Smooth muscle cell (in vitro differentiated cells): ENCODE measurements around the gene UBE2V1. TPM values are rescaled to one million over a fixed set of nuclear protein-coding genes. Genes with fewer than 3 reads are reported as not detected.
"Not testable (repeated sequence)": the region's sequence is repeated elsewhere in the genome, so short reads cannot be mapped to it uniquely, and the experiment has no call there.

Source experiments
- DNase-seq: peaks from one replicate; lab custom pipeline; 2025; ENCODE audit not compliant: unreplicated experiment; lab: John Stamatoyannopoulos, UW
- H2AFZ ChIP-seq: fragments of 200-600 bp; sonication (generic); 2 replicates; pipeline ENCODE4 v1.6.0; 2016; ENCODE audit warnings: antibody characterized with exemption, low read depth, mild to moderate bottlenecking
- H3F3A ChIP-seq: fragments of 200-600 bp; sonication (generic); 2 replicates; pipeline ENCODE4 v1.6.0; 2017; ENCODE audit warnings: antibody characterized with exemption, low read depth
- H3K27ac ChIP-seq: fragments of 200-600 bp; sonication (generic); 2 replicates; pipeline ENCODE4 v1.5.1; 2016; ENCODE audit warnings: low read depth, mild to moderate bottlenecking
- H3K27me3 ChIP-seq: fragments of 200-600 bp; sonication (generic); 2 replicates; pipeline ENCODE4 v1.6.1; 2016; ENCODE audit warnings: low read depth, mild to moderate bottlenecking
- H3K36me3 ChIP-seq: fragments of 200-600 bp; sonication (generic); 2 replicates; pipeline ENCODE4 v1.5.1; 2016; ENCODE audit warnings: low read depth
- H3K4me1 ChIP-seq: fragments of 200-600 bp; sonication (generic); 2 replicates; pipeline ENCODE4 v1.5.1; 2016; ENCODE audit warnings: low read depth
- H3K4me2 ChIP-seq: fragments of 200-600 bp; sonication (generic); 2 replicates; pipeline ENCODE4 v1.6.0; 2016; ENCODE audit warnings: mild to moderate bottlenecking
- H3K4me3 ChIP-seq: fragments of 200-600 bp; sonication (generic); 2 replicates; pipeline ENCODE4 v1.5.1; 2016; ENCODE audit warnings: mild to moderate bottlenecking
- H3K79me2 ChIP-seq: fragments of 200-600 bp; sonication (generic); 2 replicates; pipeline ENCODE4 v1.6.0; 2016; ENCODE audit warnings: low read depth, mild to moderate bottlenecking
- H3K9ac ChIP-seq: fragments of 200-600 bp; sonication (generic); 2 replicates; pipeline ENCODE4 v1.6.0; 2016; ENCODE audit warnings: low read depth
- H3K9me3 ChIP-seq: fragments of 200-600 bp; sonication (generic); replicated peaks from 2 replicates; pipeline ENCODE4 v1.5.1; 2016; ENCODE audit warnings: low read depth
- H4K20me1 ChIP-seq: fragments of 200-600 bp; sonication (generic); 2 replicates; pipeline ENCODE4 v1.6.0; 2016; ENCODE audit warnings: low read depth
- WGBS: methylation state at CpG from one replicate; pipeline ENCODE4 v1.1.7; 2016; ENCODE audit warnings: low lambda C conversion rate; 5-methylcytosine and 5-hydroxymethylcytosine counted together
- polyA plus RNA-seq: library from polyadenylated mRNA; unstranded; fragments of >200 nt; fragmentation: Nextera tagmentation; extraction: Ambion mirVana; gene quantifications from 2 replicates; pipeline ENCODE4 v1.2.1, GENCODE V29; 2016
- total RNA-seq: library from RNA; depleted of rRNA; stranded (reverse); fragments of >200 nt; gene quantifications from 2 replicates; pipeline ENCODE4 v1.2.3, GENCODE V29; 2014
- TF ChIP-seq, protein P1 (sequence below): fragments of 200-600 bp; sonication (generic); IDR thresholded peaks from 2 replicates; pipeline ENCODE4 v1.5.1; 2017; ENCODE audit warnings: borderline replicate concordance, mild to moderate bottlenecking, antibody characterized with exemption; ENCODE audit not compliant: insufficient read depth, poor library complexity, severe bottlenecking

UBE2V1 gene
- total and polyA plus RNA-seq, 2 experiments from 2014 or later, result 94.8 to 128 TPM

DNA sequence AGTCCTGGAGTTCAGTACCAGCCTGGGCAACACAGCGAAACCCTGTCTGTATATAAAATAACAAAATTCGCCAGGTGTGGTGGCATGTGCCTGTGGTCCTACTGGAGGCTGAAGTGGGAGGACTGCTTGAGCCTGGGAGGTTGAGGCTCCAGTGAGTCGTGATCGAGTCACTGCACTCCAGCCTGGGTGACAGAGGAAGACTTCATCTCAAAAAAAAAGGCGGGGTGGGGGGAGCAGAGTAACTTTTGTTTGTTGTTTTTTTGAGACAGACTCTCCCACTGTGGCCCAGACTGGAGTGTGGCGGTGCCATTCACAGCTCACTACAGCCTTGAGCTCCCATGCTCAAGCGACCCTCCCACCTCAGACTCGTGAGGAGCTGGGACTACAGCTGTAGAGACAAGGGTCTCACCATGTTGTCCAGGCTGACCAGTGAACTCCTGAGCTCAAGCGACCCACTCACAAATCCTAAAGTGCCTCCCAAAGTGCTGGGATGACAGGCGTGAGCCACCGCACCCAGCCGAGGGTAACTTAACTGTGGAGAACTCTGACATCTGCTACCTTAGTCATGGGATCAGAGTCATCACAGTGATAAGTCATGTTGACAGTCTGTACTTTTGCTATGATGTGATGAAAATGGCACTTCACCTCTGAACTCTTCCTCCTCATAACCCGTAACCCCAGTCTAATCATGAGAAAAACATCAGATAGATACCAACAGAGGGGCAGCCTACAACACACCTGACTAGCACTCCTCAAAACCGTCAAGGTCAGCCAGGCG is 24.1 kb upstream of the UBE2V1 start:
- H3K79me2 ChIP-seq, result peaks cover 89% of the 10 kb centered on the region
- peak overlapping the region; percentile 57 for H3K27ac ChIP-seq
- H3K9me3 ChIP-seq, result no peaks in the 10 kb centered on the region
- no peaks in the 10 kb centered on the region for H3K36me3 ChIP-seq
- no peak overlapping the region for H3K9ac ChIP-seq
- H3K4me2 ChIP-seq, result no peak overlapping the region
- no peaks in the 10 kb centered on the region for H3K4me1 ChIP-seq
- no peak overlapping the region for H3K4me3 ChIP-seq
- TF ChIP-seq, protein P1, sequence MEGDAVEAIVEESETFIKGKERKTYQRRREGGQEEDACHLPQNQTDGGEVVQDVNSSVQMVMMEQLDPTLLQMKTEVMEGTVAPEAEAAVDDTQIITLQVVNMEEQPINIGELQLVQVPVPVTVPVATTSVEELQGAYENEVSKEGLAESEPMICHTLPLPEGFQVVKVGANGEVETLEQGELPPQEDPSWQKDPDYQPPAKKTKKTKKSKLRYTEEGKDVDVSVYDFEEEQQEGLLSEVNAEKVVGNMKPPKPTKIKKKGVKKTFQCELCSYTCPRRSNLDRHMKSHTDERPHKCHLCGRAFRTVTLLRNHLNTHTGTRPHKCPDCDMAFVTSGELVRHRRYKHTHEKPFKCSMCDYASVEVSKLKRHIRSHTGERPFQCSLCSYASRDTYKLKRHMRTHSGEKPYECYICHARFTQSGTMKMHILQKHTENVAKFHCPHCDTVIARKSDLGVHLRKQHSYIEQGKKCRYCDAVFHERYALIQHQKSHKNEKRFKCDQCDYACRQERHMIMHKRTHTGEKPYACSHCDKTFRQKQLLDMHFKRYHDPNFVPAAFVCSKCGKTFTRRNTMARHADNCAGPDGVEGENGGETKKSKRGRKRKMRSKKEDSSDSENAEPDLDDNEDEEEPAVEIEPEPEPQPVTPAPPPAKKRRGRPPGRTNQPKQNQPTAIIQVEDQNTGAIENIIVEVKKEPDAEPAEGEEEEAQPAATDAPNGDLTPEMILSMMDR, result no peak
- DNase-seq, result no peak
- WGBS, result 90% methylated on average over 15 of the region's 15 CpGs
- H2AFZ ChIP-seq, result no peak overlapping the region
- H3K27me3 ChIP-seq, result no peaks in the 10 kb centered on the region
- H3F3A ChIP-seq, result no peaks in the 10 kb centered on the region
- peaks cover 95% of the 10 kb centered on the region for H4K20me1 ChIP-seq

DNA sequence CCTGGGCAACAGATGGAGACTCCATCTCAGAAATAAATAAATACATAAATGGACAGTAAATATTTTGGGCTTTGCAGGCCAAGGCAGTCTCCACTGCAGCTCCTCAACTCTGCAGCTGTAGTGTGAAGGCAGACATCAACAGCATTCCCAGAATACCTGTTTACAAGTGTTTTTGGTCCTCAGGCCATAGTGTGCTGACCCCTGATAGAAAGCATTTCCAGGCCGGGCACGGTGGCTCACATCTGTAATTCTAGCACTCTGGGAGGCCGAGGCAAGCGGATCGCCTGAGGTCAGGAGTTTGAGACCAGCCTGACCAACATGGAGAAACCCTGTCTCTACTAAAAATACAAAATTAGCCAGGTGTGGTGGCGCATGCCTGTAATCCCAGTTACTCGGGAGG is 22.2 kb upstream of the UBE2V1 start:
- not testable (repeated sequence) for H3K4me2 ChIP-seq, H3K36me3 ChIP-seq, H3K9me3 ChIP-seq, H3K4me1 ChIP-seq, H3K4me3 ChIP-seq, H2AFZ ChIP-seq, H3F3A ChIP-seq, H3K27me3 ChIP-seq, H3K27ac ChIP-seq, H3K9ac ChIP-seq, DNase-seq
- Histone ChIP-seq H3K79me2 (peaks cover 77% of the 10 kb centered on the region), H4K20me1 (peaks cover 95% of the 10 kb centered on the region)
- 96% methylated on average over 7 of the region's 7 CpGs for WGBS

DNA sequence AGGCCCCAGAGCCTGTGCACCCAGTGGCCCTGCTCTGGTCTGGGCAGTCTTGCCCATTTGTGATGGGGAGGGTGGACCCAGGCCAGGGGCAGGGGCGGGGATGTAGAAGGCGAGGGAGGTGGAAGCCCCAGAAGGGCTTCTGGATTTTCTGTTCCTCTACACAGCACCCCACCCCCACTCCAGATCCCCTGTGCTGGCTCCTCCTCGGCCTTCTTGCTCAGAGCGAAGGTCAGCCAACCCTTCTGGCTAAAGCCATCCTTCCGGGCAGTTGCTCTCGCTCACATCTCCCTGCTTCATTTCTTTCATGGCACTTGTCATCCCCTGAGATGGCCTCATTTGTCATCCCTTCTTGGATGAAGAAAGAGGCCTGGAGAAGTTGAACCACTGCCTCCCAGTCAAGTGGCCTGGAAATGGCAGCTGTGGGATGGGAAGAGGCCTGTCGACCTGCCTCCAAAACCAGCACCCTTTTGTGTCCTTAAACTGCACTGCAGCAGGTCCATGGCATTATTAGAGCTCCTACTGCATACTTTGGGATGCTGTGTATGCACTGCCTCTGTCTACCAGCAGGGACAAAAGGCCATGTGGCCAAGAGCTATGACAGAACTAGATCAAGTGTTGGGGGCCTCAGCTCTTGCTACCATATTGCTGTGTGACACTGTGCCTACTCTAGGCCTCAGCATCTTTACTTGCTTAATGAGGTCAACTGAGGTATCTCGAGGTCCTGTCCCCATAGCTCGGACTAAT is 20.7 kb upstream of the UBE2V1 start:
- Histone ChIP-seq H3K4me1 (no peaks in the 10 kb centered on the region), H3K9ac (no peak overlapping the region), H3K27me3 (no peaks in the 10 kb centered on the region), H3K27ac (no peak overlapping the region), H4K20me1 (peaks cover 96% of the 10 kb centered on the region), H3K79me2 (peaks cover 62% of the 10 kb centered on the region), H3K4me2 (no peak overlapping the region), H3K4me3 (no peak overlapping the region), H2AFZ (no peak overlapping the region), H3F3A (no peaks in the 10 kb centered on the region), H3K9me3 (no peaks in the 10 kb centered on the region), H3K36me3 (no peaks in the 10 kb centered on the region)
- TF ChIP-seq, protein P1, result peak; percentile 8
- no peak for DNase-seq
- 92% methylated on average over 8 of the region's 9 CpGs for WGBS

DNA sequence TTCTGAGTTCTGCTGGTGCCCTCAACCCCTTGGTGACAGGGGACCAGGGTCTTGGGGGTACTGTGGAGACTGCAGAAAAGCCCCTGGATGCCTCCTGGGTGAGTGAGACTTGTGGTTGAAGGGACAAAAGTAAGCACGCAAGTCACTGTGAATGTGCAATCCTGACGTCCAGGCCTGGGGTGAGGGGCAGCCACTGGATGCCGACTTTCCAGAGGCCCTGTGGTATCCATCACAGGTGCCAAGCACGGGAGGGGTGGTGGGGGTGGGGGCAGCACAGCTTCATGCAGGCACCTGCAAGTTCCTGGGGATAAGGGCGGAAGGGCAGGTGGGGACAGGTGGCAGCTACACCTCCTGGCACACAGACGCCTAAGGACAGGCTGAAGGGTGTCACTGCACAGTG is 20.1 kb upstream of the UBE2V1 start:
- Histone ChIP-seq H3K79me2 (peaks cover 58% of the 10 kb centered on the region), H3K4me2 (no peak overlapping the region), H3K4me3 (no peak overlapping the region), H3K9me3 (no peaks in the 10 kb centered on the region), H3K27ac (no peak overlapping the region), H4K20me1 (peaks cover 92% of the 10 kb centered on the region), H3F3A (no peaks in the 10 kb centered on the region), H2AFZ (no peak overlapping the region), H3K36me3 (no peaks in the 10 kb centered on the region), H3K9ac (no peak overlapping the region), H3K4me1 (no peaks in the 10 kb centered on the region), H3K27me3 (no peaks in the 10 kb centered on the region)
- TF ChIP-seq, protein P1, result no peak
- 95% methylated on average over 6 of the region's 6 CpGs for WGBS
- DNase-seq, result no peak
